Measurements from ENCODE around the gene IFNGR2. TPM values are rescaled to one million over a fixed set of nuclear protein-coding genes. Genes with fewer than 3 reads are reported as not detected.
"Not testable (repeated sequence)": the region's sequence is repeated elsewhere in the genome, so short reads cannot be mapped to it uniquely, and the experiment has no call there.

Gene IFNGR2
- total RNA-seq, 1 experiment from 2014 or later: 87.7 TPM

DNA sequence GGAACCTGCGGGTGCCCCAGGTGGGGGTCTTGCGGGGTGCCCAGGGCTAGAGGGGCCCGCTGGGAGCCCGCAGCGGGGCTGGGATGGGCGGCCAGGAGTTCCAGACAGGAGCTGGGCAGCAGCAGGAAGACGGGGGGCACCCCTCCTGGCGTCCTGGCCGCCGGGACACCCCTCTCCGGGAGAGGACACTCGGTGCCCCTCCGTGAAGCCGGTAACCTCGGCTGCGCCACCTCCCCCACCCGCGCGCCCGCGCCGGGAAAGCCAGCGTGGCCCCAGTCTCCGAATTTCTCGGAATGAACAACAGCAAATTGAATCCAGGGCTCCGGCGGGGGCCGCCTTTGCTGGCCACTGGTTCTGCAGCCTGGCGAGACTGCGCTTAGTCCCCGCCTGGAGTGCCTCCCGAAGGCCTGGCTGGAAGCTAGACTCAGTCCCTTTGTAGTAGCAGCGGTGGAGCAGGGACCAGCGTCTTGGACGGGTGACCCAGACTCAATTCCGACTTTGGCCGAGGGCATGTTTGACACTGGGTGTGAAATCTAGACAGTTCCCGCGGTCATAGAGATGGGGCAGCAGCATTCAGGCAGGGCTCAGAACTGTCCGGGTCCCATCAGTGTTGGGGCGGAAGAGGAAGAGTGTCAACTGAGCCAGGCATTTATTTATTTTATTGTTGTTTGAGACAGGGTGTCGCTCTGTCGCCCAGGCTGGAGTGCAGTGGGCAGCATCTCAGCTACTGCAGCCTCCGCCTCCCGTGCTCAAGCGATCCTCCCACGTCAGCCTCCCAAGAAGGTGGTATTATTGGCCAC lies 773 bp downstream of the IFNGR2 start:
- DNase-seq (ENCODE audit: unreplicated experiment): peak; percentile 45
- intact Hi-C loops (cut with micrococcal nuclease): loop anchor here (2.0 kb wide), 1 partner anchor 43 kb away; no protein-coding TSS in a partner anchor
- ChIA-PET CTCF (interaction anchor here (0.7 to 2.5 kb wide), 3 partner anchors 25 to 42 kb away, joined by 3 to 14 read pairs (median 10); no protein-coding TSS in a partner anchor), POLR2A (interaction anchor here (0.5 to 15.1 kb wide), 18 partner anchors 9 to 237 kb away, joined by 3 to 236 read pairs (median 5); partner anchors contain the start of genes CRYZL1, IFNAR1, IFNAR2 and TMEM50B)
- TSS peak; percentile 68 for BruUV-seq (replicated peaks)
- H3K36me3 Mint-ChIP-seq (ENCODE audit: insufficient read depth, unreplicated experiment): peaks cover 36% of the 10 kb centered on the region
- TF ChIP-seq, protein P1, sequence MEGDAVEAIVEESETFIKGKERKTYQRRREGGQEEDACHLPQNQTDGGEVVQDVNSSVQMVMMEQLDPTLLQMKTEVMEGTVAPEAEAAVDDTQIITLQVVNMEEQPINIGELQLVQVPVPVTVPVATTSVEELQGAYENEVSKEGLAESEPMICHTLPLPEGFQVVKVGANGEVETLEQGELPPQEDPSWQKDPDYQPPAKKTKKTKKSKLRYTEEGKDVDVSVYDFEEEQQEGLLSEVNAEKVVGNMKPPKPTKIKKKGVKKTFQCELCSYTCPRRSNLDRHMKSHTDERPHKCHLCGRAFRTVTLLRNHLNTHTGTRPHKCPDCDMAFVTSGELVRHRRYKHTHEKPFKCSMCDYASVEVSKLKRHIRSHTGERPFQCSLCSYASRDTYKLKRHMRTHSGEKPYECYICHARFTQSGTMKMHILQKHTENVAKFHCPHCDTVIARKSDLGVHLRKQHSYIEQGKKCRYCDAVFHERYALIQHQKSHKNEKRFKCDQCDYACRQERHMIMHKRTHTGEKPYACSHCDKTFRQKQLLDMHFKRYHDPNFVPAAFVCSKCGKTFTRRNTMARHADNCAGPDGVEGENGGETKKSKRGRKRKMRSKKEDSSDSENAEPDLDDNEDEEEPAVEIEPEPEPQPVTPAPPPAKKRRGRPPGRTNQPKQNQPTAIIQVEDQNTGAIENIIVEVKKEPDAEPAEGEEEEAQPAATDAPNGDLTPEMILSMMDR (IDR thresholded peaks at IDR 0.05; ENCODE audit: unreplicated experiment): no peak
- H3K9me3 Mint-ChIP-seq (ENCODE audit: unreplicated experiment): no peaks in the 10 kb centered on the region
- H3K27me3 Mint-ChIP-seq (ENCODE audit: insufficient read depth, unreplicated experiment): no peaks in the 10 kb centered on the region
- H3K4me3 Mint-ChIP-seq (ENCODE audit: unreplicated experiment): peak overlapping the region; percentile 92
- peaks cover 26% of the 10 kb centered on the region for H3K4me1 Mint-ChIP-seq (ENCODE audit: insufficient read depth, unreplicated experiment)
- H3K27ac Mint-ChIP-seq (ENCODE audit: low read depth, unreplicated experiment): peak overlapping the region; percentile 96

DNA sequence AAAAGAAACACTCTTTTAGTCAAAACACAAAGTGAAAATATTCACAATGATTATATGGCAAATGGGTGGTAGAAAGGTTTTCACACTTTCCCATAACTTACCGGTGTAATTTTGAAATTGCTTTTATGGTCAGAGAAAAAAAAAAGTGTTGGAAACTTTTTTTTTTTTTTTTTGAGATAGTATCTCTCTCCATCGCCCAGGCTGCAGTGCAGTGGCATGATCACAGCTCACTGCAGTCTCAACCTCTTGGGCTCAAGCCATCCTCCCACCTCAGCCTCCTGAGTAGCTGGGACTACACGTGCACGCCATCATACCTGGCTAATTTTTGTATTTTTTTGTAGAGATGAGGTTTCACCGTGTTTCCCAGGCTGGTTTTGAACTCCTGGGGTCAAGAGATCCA lies 3.3 kb downstream of the IFNGR2 start:
- Mint-ChIP-seq H3K36me3 (ENCODE audit: insufficient read depth, unreplicated experiment) (peaks cover 53% of the 10 kb centered on the region), H3K4me1 (ENCODE audit: insufficient read depth, unreplicated experiment) (peaks cover 22% of the 10 kb centered on the region), H3K27ac (ENCODE audit: low read depth, unreplicated experiment) (no peak overlapping the region), H3K4me3 (ENCODE audit: unreplicated experiment) (no peak overlapping the region), H3K27me3 (ENCODE audit: insufficient read depth, unreplicated experiment) (no peaks in the 10 kb centered on the region), H3K9me3 (ENCODE audit: unreplicated experiment) (no peaks in the 10 kb centered on the region)
- no peak for DNase-seq (ENCODE audit: unreplicated experiment)
- POLR2A ChIA-PET: interaction anchor here (0.6 to 15.1 kb wide), 6 partner anchors 24 to 404 kb away, joined by 3 to 236 read pairs (median 13); partner anchors contain the start of genes IFNAR1 and TMEM50B
- intact Hi-C loops (cut with micrococcal nuclease): no loop called here
- no TSS peak for BruUV-seq (replicated peaks)
- CTCF ChIA-PET: interaction anchor here (0.5 to 1.4 kb wide), 6 partner anchors 20 to 414 kb away, joined by 3 to 5 read pairs (median 4); no protein-coding TSS in a partner anchor
- TF ChIP-seq, protein P1 (IDR thresholded peaks at IDR 0.05; ENCODE audit: unreplicated experiment): no peak

DNA sequence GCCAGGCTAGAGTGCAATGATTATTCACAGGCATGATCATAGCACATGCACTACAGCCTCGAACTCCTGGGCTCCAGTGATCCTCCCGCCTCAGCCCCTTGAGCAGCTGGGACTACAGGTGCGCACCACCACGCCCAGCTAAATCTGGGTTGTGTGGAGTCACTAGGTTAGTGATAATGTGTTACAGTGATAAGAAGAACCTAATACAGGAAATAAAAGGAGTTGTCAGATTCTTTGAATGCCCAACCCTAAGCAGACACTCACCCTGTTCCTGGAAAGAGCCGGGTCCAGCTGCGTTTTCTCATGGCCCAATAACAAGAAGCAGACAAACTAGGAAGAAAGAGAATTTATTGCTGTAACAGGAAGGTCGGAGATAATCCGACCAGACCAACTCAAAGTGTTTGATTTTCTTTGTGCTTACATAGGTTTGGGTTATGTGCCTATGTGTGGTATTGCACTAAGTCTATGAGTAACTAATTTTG lies 8.8 kb downstream of the IFNGR2 start:
- TF ChIP-seq, protein P1 (IDR thresholded peaks at IDR 0.05; ENCODE audit: unreplicated experiment): no peak

DNA sequence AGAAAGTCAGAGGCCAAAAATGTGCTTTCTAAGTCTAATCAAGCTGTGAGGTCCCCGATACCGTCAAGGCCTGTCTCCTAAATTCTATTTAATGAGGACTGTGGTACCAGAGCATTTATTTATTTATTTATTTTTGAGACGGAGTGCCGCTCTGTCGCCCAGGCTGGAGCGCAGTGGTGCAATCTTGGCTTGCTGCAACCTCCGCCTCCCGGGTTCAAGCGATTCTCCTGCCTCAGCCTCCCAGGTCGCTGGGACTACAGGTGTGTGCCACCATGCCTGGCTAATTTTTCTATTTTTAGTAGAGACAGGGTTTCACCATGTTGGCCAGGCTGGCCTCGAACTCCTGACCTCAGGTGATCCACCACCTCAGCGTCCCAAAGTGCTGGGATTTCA lies 9.2 kb downstream of the IFNGR2 start:
- not testable (repeated sequence) for H3K27ac Mint-ChIP-seq (ENCODE audit: low read depth, unreplicated experiment)
- H3K36me3 Mint-ChIP-seq (ENCODE audit: insufficient read depth, unreplicated experiment): peaks cover 70% of the 10 kb centered on the region
- CTCF ChIA-PET: interaction anchor here (0.9 to 2.6 kb wide), 3 partner anchors 16 to 51 kb away, joined by 4 to 10 read pairs (median 6); no protein-coding TSS in a partner anchor

More for the DNA sequence above, 8.8 kb downstream of the IFNGR2 start:
- no peak for DNase-seq (ENCODE audit: unreplicated experiment)
- ChIA-PET CTCF (interaction anchor here (1.4 to 2.6 kb wide), 2 partner anchors 16 to 50 kb away, joined by 6 to 10 read pairs; no protein-coding TSS in a partner anchor), POLR2A (interaction anchor here (0.6 to 15.1 kb wide), 5 partner anchors 8 to 38 kb away, joined by 3 to 236 read pairs (median 6); no protein-coding TSS in a partner anchor)
- Mint-ChIP-seq H3K4me1 (ENCODE audit: insufficient read depth, unreplicated experiment) (peaks cover 15% of the 10 kb centered on the region), H3K4me3 (ENCODE audit: unreplicated experiment) (no peak overlapping the region), H3K27me3 (ENCODE audit: insufficient read depth, unreplicated experiment) (no peaks in the 10 kb centered on the region), H3K27ac (ENCODE audit: low read depth, unreplicated experiment) (no peak overlapping the region), H3K36me3 (ENCODE audit: insufficient read depth, unreplicated experiment) (peaks cover 65% of the 10 kb centered on the region), H3K9me3 (ENCODE audit: unreplicated experiment) (no peaks in the 10 kb centered on the region)
- no TSS peak for BruUV-seq (replicated peaks)
- intact Hi-C loops (cut with micrococcal nuclease): no loop called here

More for the DNA sequence above, 9.2 kb downstream of the IFNGR2 start:
- DNase-seq (ENCODE audit: unreplicated experiment); BruUV-seq (replicated peaks); H3K9me3 Mint-ChIP-seq (ENCODE audit: unreplicated experiment); intact Hi-C loops (cut with micrococcal nuclease); H3K4me3 Mint-ChIP-seq (ENCODE audit: unreplicated experiment); H3K27me3 Mint-ChIP-seq (ENCODE audit: insufficient read depth, unreplicated experiment): not testable (repeated sequence)
- POLR2A ChIA-PET: interaction anchor here (1.0 to 15.1 kb wide), 3 partner anchors 8 to 32 kb away, joined by 4 to 236 read pairs (median 6); no protein-coding TSS in a partner anchor
- peaks cover 15% of the 10 kb centered on the region for H3K4me1 Mint-ChIP-seq (ENCODE audit: insufficient read depth, unreplicated experiment)

Measured in MCF 10A (cell line).